GM23338 (cell line): ENCODE measurements around the gene PCIF1. TPM values are rescaled to one million over a fixed set of nuclear protein-coding genes. Genes with fewer than 3 reads are reported as not detected.
A peak's percentile ranks its signal among the peaks of the same experiment; 100 is the strongest.
"Not testable (repeated sequence)": the region's sequence is repeated elsewhere in the genome, so short reads cannot be mapped to it uniquely, and the experiment has no call there.

ENCODE experiments used
- ATAC-seq: fragments of 200-7000 bp; cut with Tn5 transposase; 3 replicates; pipeline ENCODE4 v1.9.1; 2020
- DNase-seq: peaks from one replicate; pipeline ENCODE4 v3.0.0-alpha.2; 2015; ENCODE audit warnings: low spot score
- H2AFZ ChIP-seq: fragments of 200-600 bp; sonication (generic); 2 replicates; pipeline ENCODE4 v1.8.0; 2016; ENCODE audit warnings: antibody characterized with exemption, mild to moderate bottlenecking, moderate library complexity
- H3F3A ChIP-seq: fragments of 200-600 bp; sonication (generic); replicated peaks from 2 replicates; pipeline ENCODE4 v1.8.0; 2017; ENCODE audit warnings: antibody characterized with exemption, mixed run types, low read depth
- H3K27ac ChIP-seq: fragments of 200-600 bp; sonication (generic); 2 replicates; pipeline ENCODE4 v1.6.1; 2016; ENCODE audit warnings: low read depth
- H3K27me3 ChIP-seq: fragments of 200-600 bp; sonication (generic); 2 replicates; pipeline ENCODE4 v1.8.0; 2016; ENCODE audit warnings: mild to moderate bottlenecking, mixed run types, moderate library complexity; ENCODE audit not compliant: insufficient read depth
- H3K36me3 ChIP-seq: fragments of 200-600 bp; sonication (generic); 2 replicates; pipeline ENCODE4 v1.8.0; 2016; ENCODE audit warnings: mild to moderate bottlenecking; ENCODE audit not compliant: insufficient read depth
- H3K4me1 ChIP-seq: fragments of 200-600 bp; sonication (generic); 2 replicates; pipeline ENCODE4 v1.8.0; 2016; ENCODE audit warnings: mild to moderate bottlenecking, moderate library complexity; ENCODE audit not compliant: insufficient read depth
- H3K4me2 ChIP-seq: fragments of 200-600 bp; sonication (generic); 2 replicates; pipeline ENCODE4 v1.7.1; 2017; ENCODE audit warnings: mixed run types
- H3K4me3 ChIP-seq: fragments of 200-600 bp; sonication (generic); 2 replicates; pipeline ENCODE4 v1.6.1; 2016; ENCODE audit warnings: mixed run types
- H3K79me2 ChIP-seq: fragments of 200-600 bp; sonication (generic); replicated peaks from 2 replicates; pipeline ENCODE4 v1.8.0; 2017; ENCODE audit warnings: mild to moderate bottlenecking; ENCODE audit not compliant: insufficient read depth
- H3K9me2 ChIP-seq: fragments of 200-600 bp; sonication (generic); 2 replicates; pipeline ENCODE4 v1.8.0; 2017; ENCODE audit not compliant: insufficient read depth
- H4K20me1 ChIP-seq: fragments of 200-600 bp; sonication (generic); replicated peaks from 2 replicates; pipeline ENCODE4 v1.8.0; 2017; ENCODE audit warnings: mild to moderate bottlenecking; ENCODE audit not compliant: insufficient read depth
- H3K27ac Mint-ChIP-seq: 2 replicates; pipeline ENCODE4 v1.8.0; 2020; ENCODE audit warnings: inconsistent platforms, mild to moderate bottlenecking, moderate library complexity, mixed read lengths
- H3K27me3 Mint-ChIP-seq: 3 replicates; pipeline ENCODE4 v1.8.0; 2022; ENCODE audit warnings: low read depth, mild to moderate bottlenecking, moderate library complexity, mixed read lengths, inconsistent platforms; ENCODE audit not compliant: insufficient read depth, poor library complexity
- H3K36me3 Mint-ChIP-seq: 3 replicates; pipeline ENCODE4 v1.8.0; 2021; ENCODE audit warnings: low read depth, mild to moderate bottlenecking, inconsistent platforms, moderate library complexity, mixed read lengths
- H3K4me1 Mint-ChIP-seq: 3 replicates; pipeline ENCODE4 v1.8.0; 2020; ENCODE audit warnings: mild to moderate bottlenecking, inconsistent platforms, mixed read lengths
- H3K4me3 Mint-ChIP-seq: 3 replicates; pipeline ENCODE4 v1.8.0; 2021; ENCODE audit warnings: moderate library complexity, mild to moderate bottlenecking, inconsistent platforms, mixed read lengths
- H3K9me3 Mint-ChIP-seq: 3 replicates; pipeline ENCODE4 v1.8.0; 2020; ENCODE audit warnings: moderate library complexity, mild to moderate bottlenecking, inconsistent platforms, mixed read lengths
- CTCF ChIP-seq, 2 experiments: fragments of 200-600 bp in 1 of 2; sonication (generic) in 1 of 2; conservative IDR thresholded peaks; 2 replicates each; pipeline versions ENCODE4 v1.5.1 to v1.6.1; 2016 to 2017; ENCODE audit warnings: antibody characterized with exemption in 2 of 2, low read depth in 2 of 2, mild to moderate bottlenecking in 2 of 2, moderate library complexity in 1 of 2
- JUNB ChIP-seq: IDR thresholded peaks from one replicate; pipeline ENCODE4 v1.6.1; 2016; ENCODE audit warnings: antibody characterized with exemption; ENCODE audit not compliant: unreplicated experiment
- ZNF114 ChIP-seq: fragments of 250-450 bp; sonication (Bioruptor Pico); IDR thresholded peaks from 2 replicates; pipeline ENCODE4 v1.5.0; 2020; ENCODE audit warnings: mild to moderate bottlenecking, moderate library complexity
- ZNF331 ChIP-seq: fragments of 250-450 bp; sonication (Bioruptor Pico); IDR thresholded peaks from 2 replicates; pipeline ENCODE4 v1.5.0; 2020; ENCODE audit warnings: low read depth, mild to moderate bottlenecking, moderate library complexity
- polyA plus RNA-seq: library from polyadenylated mRNA; unstranded; fragments of >200 nt; fragmentation: Nextera tagmentation; extraction: Ambion mirVana; gene quantifications from 2 replicates; pipeline ENCODE4 v1.2.1, GENCODE V29; 2016
- total RNA-seq: library from RNA; depleted of rRNA; stranded (reverse); fragments of >200 nt; shearing (Covaris generic); gene quantifications from 2 replicates; pipeline ENCODE4 v1.2.3, GENCODE V29; 2014

PCIF1 gene
- total and polyA plus RNA-seq, 2 experiments from 2014 or later = 26.1 to 28.3 TPM

- no peaks in the 10 kb centered on the region for H3K36me3 ChIP-seq
Measured at GRCh38 chr20:45952861-45953260, 18.4 kb downstream of the PCIF1 start.

GRCh38 chr20:45953672-45954071, 19.2 kb downstream of the PCIF1 start:
- DNase-seq (no peak), ATAC-seq (no peak)
- no peaks in the 10 kb centered on the region; the same call in 1 of the 2 replicates for H4K20me1 ChIP-seq
- H3K9me3 Mint-ChIP-seq = no peaks in the 10 kb centered on the region
- H3K4me2 ChIP-seq = no peak overlapping the region
- H3K27me3 ChIP-seq = no peaks in the 10 kb centered on the region
- no peak overlapping the region for H3K27ac ChIP-seq
- H3K36me3 Mint-ChIP-seq = peaks cover 25% of the 10 kb centered on the region
- peaks cover 5% of the 10 kb centered on the region; the same call in 2 of the 3 replicates for H3K4me1 Mint-ChIP-seq
- H3K4me3 Mint-ChIP-seq = no peak overlapping the region
- H3K27me3 Mint-ChIP-seq = peaks cover 13% of the 10 kb centered on the region
- H3K9me2 ChIP-seq = no peaks in the 10 kb centered on the region
- H2AFZ ChIP-seq = no peak overlapping the region
- H3K27ac Mint-ChIP-seq = no peak overlapping the region
- no peak overlapping the region for H3K4me3 ChIP-seq
- H3F3A ChIP-seq = no peaks in the 10 kb centered on the region
- H3K79me2 ChIP-seq = no peaks in the 10 kb centered on the region
- TF ChIP-seq ZNF331 (CRISPR knock-in tag) (no peak), JUNB (no peak), CTCF (conservative IDR thresholded peaks at IDR 0.05; ENCODE audit: low read depth in 2 of 2) (peak in 1 of 2 experiments; percentile 10; a peak in 1 of 4 replicates)
- no peaks in the 10 kb centered on the region; the same call in 1 of the 2 replicates for H3K4me1 ChIP-seq
- H3K36me3 ChIP-seq = no peaks in the 10 kb centered on the region

More at GRCh38 chr20:45952861-45953260, 18.4 kb downstream of the PCIF1 start:
- TF ChIP-seq ZNF114 (CRISPR knock-in tag) = no peak
- no peak for TF ChIP-seq ZNF331 (CRISPR knock-in tag)
- Histone ChIP-seq H3K4me3 (no peak overlapping the region), H3K27ac (no peak overlapping the region), H4K20me1 (no peaks in the 10 kb centered on the region; the same call in 1 of the 2 replicates), H2AFZ (no peak overlapping the region), H3K79me2 (no peaks in the 10 kb centered on the region), H3K9me2 (no peaks in the 10 kb centered on the region), H3K4me1 (no peaks in the 10 kb centered on the region; the same call in 1 of the 2 replicates), H3K4me2 (no peak overlapping the region), H3K27me3 (no peaks in the 10 kb centered on the region), H3F3A (no peaks in the 10 kb centered on the region)
- Mint-ChIP-seq H3K27ac (no peak overlapping the region), H3K36me3 (peaks cover 19% of the 10 kb centered on the region), H3K4me3 (no peak overlapping the region), H3K4me1 (peaks cover 5% of the 10 kb centered on the region; the same call in 2 of the 3 replicates), H3K9me3 (no peaks in the 10 kb centered on the region), H3K27me3 (peaks cover 13% of the 10 kb centered on the region)
- ATAC-seq (no peak), DNase-seq (no peak)

GRCh38 chr20:45956326-45956725, 21.8 kb downstream of the PCIF1 start:
- H3K36me3 Mint-ChIP-seq = peaks cover 35% of the 10 kb centered on the region
- not testable (repeated sequence) for H4K20me1 ChIP-seq, H3K4me1 Mint-ChIP-seq, H3K4me3 Mint-ChIP-seq, ATAC-seq, H3F3A ChIP-seq, H3K9me2 ChIP-seq, H3K36me3 ChIP-seq, H3K79me2 ChIP-seq, H3K4me2 ChIP-seq, H3K27ac Mint-ChIP-seq, H2AFZ ChIP-seq, H3K27me3 ChIP-seq, H3K9me3 Mint-ChIP-seq, H3K27me3 Mint-ChIP-seq, H3K4me1 ChIP-seq, H3K27ac ChIP-seq, H3K4me3 ChIP-seq, DNase-seq
